D721Med (cell line): ENCODE measurements around the gene ZNF850.
A peak's percentile ranks its signal among the peaks of the same experiment; 100 is the strongest.

ENCODE experiments used
- DNase-seq: peaks from one replicate; pipeline ENCODE4 v3.0.0; 2011; ENCODE audit warnings: low spot score; ENCODE audit not compliant: insufficient read length
- FAIRE-seq: peaks from 2 replicates; lab custom pipeline; 2011; peaks lifted over from hg19 to GRCh38; lab: Jason Lieb, UNC
- TF ChIP-seq, protein P1 (sequence below): IDR thresholded peaks from 2 replicates; pipeline ENCODE4 v1.5.1; 2012; ENCODE audit warnings: mild to moderate bottlenecking, control low read depth; ENCODE audit not compliant: insufficient read depth; ENCODE audit errors: missing control alignments

ZNF850 gene

DNA sequence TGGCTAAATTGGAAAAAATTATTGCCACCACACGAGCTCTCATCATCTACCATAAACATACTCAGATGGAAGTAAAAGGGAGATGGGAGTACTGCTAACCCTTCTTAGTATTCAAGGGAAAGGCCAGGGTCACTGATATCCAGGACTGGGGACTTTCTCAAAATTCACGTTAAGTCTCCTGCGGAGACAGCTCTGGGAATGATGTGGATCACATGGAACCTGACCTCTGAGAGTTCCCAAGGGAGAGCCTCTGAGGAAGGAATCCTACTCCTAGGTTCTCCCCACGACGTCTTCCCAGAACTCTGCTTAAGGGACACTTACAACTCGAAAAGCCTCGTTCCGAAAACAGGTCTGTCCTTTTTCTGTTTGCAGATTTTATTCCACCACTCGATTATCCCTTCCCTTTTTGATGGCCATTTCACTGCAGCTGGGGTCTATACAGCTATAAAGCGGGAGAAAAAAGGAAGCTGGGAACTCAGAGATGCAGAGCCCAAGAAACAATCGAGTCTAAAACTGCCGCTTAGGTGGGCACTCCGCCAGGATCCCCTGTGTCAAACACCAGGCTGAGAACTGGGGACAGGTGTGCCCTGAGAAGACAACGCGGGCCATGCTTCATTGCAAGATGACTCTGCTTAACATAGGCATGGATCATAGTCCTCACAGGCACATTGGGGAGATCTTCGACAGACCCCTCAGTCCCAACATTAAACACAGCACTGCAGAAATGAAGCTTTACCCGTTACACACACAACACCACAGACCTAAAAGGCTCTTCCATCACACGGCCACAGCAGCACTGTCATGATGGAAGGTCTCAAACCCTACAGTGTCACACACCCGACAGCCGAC, 86.0 kb downstream of the ZNF850 start:
- TF ChIP-seq, protein P1, sequence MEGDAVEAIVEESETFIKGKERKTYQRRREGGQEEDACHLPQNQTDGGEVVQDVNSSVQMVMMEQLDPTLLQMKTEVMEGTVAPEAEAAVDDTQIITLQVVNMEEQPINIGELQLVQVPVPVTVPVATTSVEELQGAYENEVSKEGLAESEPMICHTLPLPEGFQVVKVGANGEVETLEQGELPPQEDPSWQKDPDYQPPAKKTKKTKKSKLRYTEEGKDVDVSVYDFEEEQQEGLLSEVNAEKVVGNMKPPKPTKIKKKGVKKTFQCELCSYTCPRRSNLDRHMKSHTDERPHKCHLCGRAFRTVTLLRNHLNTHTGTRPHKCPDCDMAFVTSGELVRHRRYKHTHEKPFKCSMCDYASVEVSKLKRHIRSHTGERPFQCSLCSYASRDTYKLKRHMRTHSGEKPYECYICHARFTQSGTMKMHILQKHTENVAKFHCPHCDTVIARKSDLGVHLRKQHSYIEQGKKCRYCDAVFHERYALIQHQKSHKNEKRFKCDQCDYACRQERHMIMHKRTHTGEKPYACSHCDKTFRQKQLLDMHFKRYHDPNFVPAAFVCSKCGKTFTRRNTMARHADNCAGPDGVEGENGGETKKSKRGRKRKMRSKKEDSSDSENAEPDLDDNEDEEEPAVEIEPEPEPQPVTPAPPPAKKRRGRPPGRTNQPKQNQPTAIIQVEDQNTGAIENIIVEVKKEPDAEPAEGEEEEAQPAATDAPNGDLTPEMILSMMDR, result no peak
- FAIRE-seq, result no peak
- DNase-seq, result no peak

- TF ChIP-seq, protein P1, result no peak
- no peak for FAIRE-seq
- DNase-seq, result no peak
Measured at GRCh38 chr19:36685835-36686234, 86.8 kb downstream of the ZNF850 start.

DNA sequence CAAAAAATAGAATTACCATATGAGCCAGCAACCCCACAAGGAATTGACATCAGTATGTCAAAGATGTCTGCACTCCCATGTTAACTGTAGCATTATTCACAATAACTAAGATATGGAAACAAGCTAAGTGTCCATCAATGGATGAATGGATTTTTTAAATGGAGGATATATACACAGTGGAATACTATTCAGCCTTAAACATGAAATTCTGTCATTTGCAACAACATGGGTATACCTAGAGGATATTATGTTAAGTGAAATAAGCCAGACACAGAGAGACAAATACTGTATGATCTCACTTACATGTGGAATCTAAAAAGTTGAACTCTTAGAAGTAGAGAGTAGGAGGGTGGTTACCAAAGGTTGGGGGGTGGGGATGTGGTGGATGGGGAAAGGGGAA, 93.2 kb downstream of the ZNF850 start:
- DNase-seq, result no peak
- TF ChIP-seq, protein P1, result no peak
- no peak for FAIRE-seq

- DNase-seq (no peak), FAIRE-seq (peak; percentile 38)
- TF ChIP-seq, protein P1, result no peak
Measured at GRCh38 chr19:36674201-36674600, 98.4 kb downstream of the ZNF850 start.

DNA sequence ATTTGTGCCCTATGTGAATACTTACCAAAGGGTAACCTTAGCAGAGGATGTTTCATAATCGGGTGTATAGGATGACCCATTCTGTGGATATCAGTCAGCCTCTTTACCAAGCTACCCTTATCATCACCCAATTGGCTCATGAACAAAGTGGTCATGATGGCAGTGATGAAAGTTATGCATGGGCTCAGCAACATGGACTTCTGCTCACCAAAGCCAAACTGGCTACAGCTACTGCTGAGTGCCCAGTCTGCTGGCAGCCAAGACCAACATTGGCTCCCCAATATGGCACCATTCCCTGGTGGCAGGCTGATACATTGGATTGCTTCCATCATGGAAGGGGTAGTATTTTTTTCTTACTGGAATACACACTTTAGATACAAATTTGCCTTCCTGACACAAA, 100.2 kb downstream of the ZNF850 start:
- FAIRE-seq, result no peak
- DNase-seq, result no peak
- TF ChIP-seq, protein P1, result no peak

- peak; percentile 53 for FAIRE-seq
- DNase-seq, result no peak
- TF ChIP-seq, protein P1, result no peak
Measured at GRCh38 chr19:36668646-36669045, 104.0 kb downstream of the ZNF850 start.

DNA sequence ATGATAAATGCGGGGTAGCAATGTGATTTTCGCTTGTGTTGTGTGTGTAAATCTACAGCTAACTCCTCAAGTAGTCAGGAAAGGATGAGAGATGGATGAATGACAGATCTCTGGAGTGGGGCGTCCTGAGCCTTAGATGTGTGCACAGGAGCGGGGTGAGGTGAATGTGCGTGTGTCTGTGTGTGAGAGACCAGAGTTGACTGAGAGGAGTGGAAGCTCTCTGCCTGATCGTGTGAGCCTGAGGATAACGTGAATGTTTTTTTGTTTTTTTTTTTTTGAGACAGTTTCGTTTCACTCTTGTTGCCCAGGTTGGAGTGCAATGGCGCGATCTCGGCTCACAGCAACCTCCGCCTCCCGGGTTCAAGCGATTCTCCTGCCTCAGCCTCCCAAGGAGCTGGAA, 106.8 kb downstream of the ZNF850 start:
- TF ChIP-seq, protein P1, result no peak
- no peak for FAIRE-seq
- no peak for DNase-seq
